Stimulated activated CD8-positive, alpha-beta memory T cell treated with anti-CD3 and anti-CD28 coated beads, Interleukin-4, amount 100 ng/mL, for 4 hours (primary cell): ENCODE measurements around the gene MYO7A.

ENCODE experiments used
- DNase-seq, 2 donors: peaks; one replicate each; pipeline ENCODE4 v3.0.0-alpha.2; 2020; ENCODE audit warnings: low read depth in 2 of 2, low spot score in 1 of 2

The MYO7A gene

GRCh38 chr11:77212314-77213007, 84.4 kb downstream of the MYO7A start:
- no peak for DNase-seq

- DNase-seq: no peak
These were observed 85.1 kb downstream of the MYO7A start for GRCh38 chr11:77213029-77213579.

- no peak for DNase-seq
These were observed 85.8 kb downstream of the MYO7A start for GRCh38 chr11:77213589-77214428.

- DNase-seq: no peak
These were observed 86.5 kb downstream of the MYO7A start for GRCh38 chr11:77214557-77214956.

- no peak for DNase-seq
These were observed 87.1 kb downstream of the MYO7A start for GRCh38 chr11:77215106-77215505.

GRCh38 chr11:77217156-77217555, 89.1 kb downstream of the MYO7A start:
- no peak for DNase-seq

- DNase-seq: no peak
These were observed 95.8 kb downstream of the MYO7A start for GRCh38 chr11:77223797-77224196.

- DNase-seq: no peak
These were observed 103.0 kb downstream of the MYO7A start for GRCh38 chr11:77230878-77231605.

GRCh38 chr11:77231800-77232199, 103.8 kb downstream of the MYO7A start:
- no peak for DNase-seq

- DNase-seq: no peak
These were observed 104.2 kb downstream of the MYO7A start for GRCh38 chr11:77232242-77232641.

- no peak for DNase-seq
These were observed 105.0 kb downstream of the MYO7A start for GRCh38 chr11:77233011-77233410.

- no peak for DNase-seq
These were observed 108.9 kb downstream of the MYO7A start for GRCh38 chr11:77236901-77237300.

GRCh38 chr11:77244277-77245027, 116.4 kb downstream of the MYO7A start:
- no peak for DNase-seq

- no peak for DNase-seq
These were observed 121.4 kb downstream of the MYO7A start for GRCh38 chr11:77249427-77249826.

GRCh38 chr11:77250881-77251640, 123.0 kb downstream of the MYO7A start:
- no peak for DNase-seq

GRCh38 chr11:77252555-77253270, 124.7 kb downstream of the MYO7A start:
- no peak for DNase-seq

GRCh38 chr11:77253690-77254089, 125.6 kb downstream of the MYO7A start:
- no peak for DNase-seq

GRCh38 chr11:77259641-77260040, 131.6 kb downstream of the MYO7A start:
- no peak for DNase-seq

GRCh38 chr11:77262803-77263202, 134.8 kb downstream of the MYO7A start:
- no peak for DNase-seq
